HepG2 (cell line): ENCODE data around the gene HSP90AB1. TPM values are rescaled to one million over a fixed set of nuclear protein-coding genes. Genes with fewer than 3 reads are reported as not detected.

Experiments
- CBX5 ChIP-seq: sonication (generic); formaldehyde crosslinking; IDR thresholded peaks from 2 replicates; pipeline ENCODE4 v1.4.0; 2020; ENCODE audit warnings: missing genetic modification reagents, borderline replicate concordance
- CHD2 ChIP-seq: IDR thresholded peaks from 2 replicates; pipeline ENCODE4 v1.6.1; 2011; ENCODE audit warnings: low read depth, low read length, improper control_type of control experiment
- ESRRA ChIP-seq: sonication (generic); formaldehyde crosslinking; IDR thresholded peaks from 2 replicates; pipeline ENCODE4 v1.5.1; 2020; ENCODE audit warnings: mild to moderate bottlenecking, low read depth, missing genetic modification reagents
- FLYWCH1 ChIP-seq: sonication (generic); formaldehyde crosslinking; IDR thresholded peaks from 2 replicates; pipeline ENCODE4 v1.8.1; 2023; ENCODE audit warnings: mild to moderate bottlenecking, missing genetic modification reagents
- HNRNPH1 ChIP-seq: fragments of 200-400 bp; formaldehyde crosslinking; optimal IDR thresholded peaks from 2 replicates; pipeline ENCODE3; 2017; ENCODE audit warnings: mild to moderate bottlenecking, low read depth, low read length
- KDM5A ChIP-seq: fragments of 200-600 bp; sonication (generic); IDR thresholded peaks from 2 replicates; pipeline ENCODE4 v1.7.0; 2018; ENCODE audit warnings: antibody characterized with exemption, mild to moderate bottlenecking, low read length, borderline replicate concordance
- MAZ ChIP-seq, 2 experiments: sonication (generic) in 1 of 2; formaldehyde crosslinking in 1 of 2; IDR thresholded peaks; 2 replicates each; pipeline versions ENCODE4 v1.5.0 to v1.6.1; 2012 to 2020; ENCODE audit warnings: low read depth in 2 of 2, mild to moderate bottlenecking in 2 of 2, borderline replicate concordance in 1 of 2, improper control_type of control experiment in 1 of 2, low read length in 1 of 2, missing genetic modification reagents in 1 of 2, moderate library complexity in 1 of 2
- MEIS1 ChIP-seq: sonication (generic); formaldehyde crosslinking; IDR thresholded peaks from 2 replicates; pipeline ENCODE4 v1.9.0; 2021; ENCODE audit warnings: mild to moderate bottlenecking, missing genetic modification reagents, moderate library complexity, borderline replicate concordance
- NR1H2 ChIP-seq: sonication (generic); formaldehyde crosslinking; IDR thresholded peaks from 2 replicates; pipeline ENCODE4 v1.8.1; 2022; ENCODE audit warnings: low read depth, missing genetic modification reagents, borderline replicate concordance
- ONECUT2 ChIP-seq: sonication (generic); formaldehyde crosslinking; IDR thresholded peaks from 2 replicates; pipeline ENCODE4 v1.4.0; 2020; ENCODE audit warnings: missing genetic modification reagents
- PITX1 ChIP-seq: sonication (generic); formaldehyde crosslinking; IDR thresholded peaks from 2 replicates; pipeline ENCODE4 v1.5.1; 2020; ENCODE audit warnings: mild to moderate bottlenecking, missing genetic modification reagents
- RELA ChIP-seq: sonication (generic); formaldehyde crosslinking; IDR thresholded peaks from 2 replicates; pipeline ENCODE4 v1.4.0; 2020; ENCODE audit warnings: missing genetic modification reagents
- SETDB1 ChIP-seq: sonication (generic); formaldehyde crosslinking; IDR thresholded peaks from 2 replicates; pipeline ENCODE4 v1.5.1; 2020; ENCODE audit warnings: missing genetic modification reagents, mild to moderate bottlenecking, borderline replicate concordance
- SIN3B ChIP-seq: fragments of 150-350 bp; IDR thresholded peaks from 2 replicates; pipeline ENCODE4 v1.6.1; 2014; ENCODE audit warnings: low read length
- SMAD1 ChIP-seq: sonication (generic); formaldehyde crosslinking; IDR thresholded peaks from 2 replicates; pipeline ENCODE4 v1.4.0; 2020; ENCODE audit warnings: missing genetic modification reagents, low read depth, mild to moderate bottlenecking, borderline replicate concordance
- SMYD3 ChIP-seq: sonication (generic); formaldehyde crosslinking; IDR thresholded peaks from 2 replicates; pipeline ENCODE4 v1.8.1; 2023; ENCODE audit warnings: mild to moderate bottlenecking, missing genetic modification reagents
- STAG1 ChIP-seq: sonication (generic); formaldehyde crosslinking; IDR thresholded peaks from 2 replicates; pipeline ENCODE4 v1.4.0; 2020; ENCODE audit warnings: missing genetic modification reagents
- ZNF260 ChIP-seq: sonication (generic); formaldehyde crosslinking; IDR thresholded peaks from 2 replicates; pipeline ENCODE4 v1.4.0; 2020; ENCODE audit warnings: missing genetic modification reagents, low read depth, mild to moderate bottlenecking, borderline replicate concordance
- ZNF33B ChIP-seq: sonication (generic); formaldehyde crosslinking; IDR thresholded peaks from 2 replicates; pipeline ENCODE4 v1.5.1; 2020; ENCODE audit warnings: mild to moderate bottlenecking, missing genetic modification reagents
- ZNF382 ChIP-seq: sonication (generic); formaldehyde crosslinking; IDR thresholded peaks from 2 replicates; pipeline ENCODE4 v1.5.0; 2020; ENCODE audit warnings: missing genetic modification reagents, mild to moderate bottlenecking, borderline replicate concordance
- ZNF564 ChIP-seq: sonication (generic); formaldehyde crosslinking; IDR thresholded peaks from 2 replicates; pipeline ENCODE4 v1.8.1; 2023; ENCODE audit warnings: mild to moderate bottlenecking, missing genetic modification reagents
- polyA plus RNA-seq, 8 experiments: library from polyadenylated mRNA; depleted of rRNA in 3 of 8; stranded (reverse) in 7 of 8; unstranded in 1 of 8; fragments of >200 nt; fragmentation: Illumina TruSeq in 4 of 8; extraction: Trizol in 4 of 8; gene quantifications; 2 replicates each; pipeline versions ENCODE4 v1.2.1 to v1.2.3, GENCODE V29; 2011 to 2016; ENCODE audit warnings: low read depth in 4 of 8, missing spikeins in 1 of 8, mixed read lengths in 1 of 8; ENCODE audit not compliant: insufficient read depth in 1 of 8
- total RNA-seq, 5 experiments: library from RNA; depleted of rRNA; stranded (reverse); fragments of >200 nt; fragmentation: Illumina TruSeq; extraction: Trizol; gene quantifications; 2 replicates each; pipeline ENCODE4 v1.2.3, GENCODE V29; 2016; ENCODE audit warnings: low read depth in 1 of 5
- TF ChIP-seq, protein P1 (sequence below): sonication (generic); formaldehyde crosslinking; IDR thresholded peaks from 2 replicates; pipeline ENCODE4 v1.4.0; 2020; ENCODE audit warnings: mild to moderate bottlenecking, missing genetic modification reagents
- TF ChIP-seq, protein P2 (sequence below): sonication (generic); formaldehyde crosslinking; IDR thresholded peaks from 2 replicates; pipeline ENCODE4 v1.9.0; 2022; ENCODE audit warnings: low read depth, missing genetic modification reagents
- TF ChIP-seq, protein P3 (sequence below): sonication (generic); formaldehyde crosslinking; IDR thresholded peaks from 2 replicates; pipeline ENCODE4 v1.8.0; 2022; ENCODE audit warnings: low read depth, missing genetic modification reagents

The HSP90AB1 gene
- total and polyA plus RNA-seq, 2 of the 13 experiments (the other 11 are each of a cell fraction or from before 2014, with no cell fraction given), result 1,325 to 1,472 TPM

DNA sequence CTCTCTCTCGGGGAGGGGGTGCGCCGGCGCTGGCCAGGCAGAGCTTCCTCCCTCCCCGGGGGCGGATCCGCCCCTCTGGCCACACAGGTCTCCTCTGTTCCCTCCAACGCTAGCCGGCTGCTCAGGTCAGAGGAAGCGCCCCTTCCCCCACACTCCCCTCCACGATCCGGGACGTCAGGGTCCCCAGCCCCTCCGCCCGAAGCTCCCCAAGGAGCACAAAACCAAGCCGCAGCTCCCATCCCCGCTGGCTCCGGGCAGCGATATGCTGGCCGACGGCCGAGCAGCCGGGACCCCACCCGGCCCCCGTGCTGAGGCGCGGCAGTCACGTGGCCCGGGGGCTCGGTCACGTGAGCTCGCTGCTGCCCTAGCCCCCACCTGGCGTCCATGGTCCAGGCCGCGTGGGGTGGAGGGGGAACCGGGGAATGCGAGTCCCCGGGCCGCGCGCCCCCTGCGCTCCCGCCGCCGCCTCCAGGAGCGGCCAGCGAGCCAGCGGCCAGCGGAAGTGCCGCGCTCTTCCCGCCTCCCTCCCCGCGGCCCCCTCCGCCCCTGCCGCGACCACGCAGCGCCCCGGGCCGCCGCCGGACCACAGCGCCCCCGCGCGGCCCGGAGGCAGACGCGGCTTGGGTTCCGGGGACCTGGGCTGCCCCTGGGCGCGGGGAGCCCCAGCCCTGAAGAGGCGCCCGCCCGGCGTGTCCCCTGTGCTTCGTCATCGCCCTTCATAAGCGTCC lies 10.3 kb downstream of the HSP90AB1 start, which contains the start of gene SLC35B2 (continued):
- TF ChIP-seq CBX5 (CRISPR knock-in tag) (peak; percentile 80; the same call in 1 of the 2 replicates), ZNF33B (CRISPR knock-in tag) (peak; percentile 89; the same call in 1 of the 2 replicates), PITX1 (peak; percentile 67), KDM5A (peak; percentile 89), ONECUT2 (CRISPR knock-in tag) (no peak), NR1H2 (CRISPR knock-in tag) (no peak), SMYD3 (CRISPR knock-in tag) (0 out of 2 replicates have a peak, but pooled peaks have one; percentile 33), RELA (no peak), SIN3B (no peak; the same call in 1 of the 2 replicates), ESRRA (CRISPR knock-in tag) (peak; percentile 71; the same call in 1 of the 2 replicates), FLYWCH1 (CRISPR knock-in tag) (no peak), ZNF382 (CRISPR knock-in tag) (no peak), MAZ (IDR thresholded peaks at IDR 0.05; ENCODE audit: borderline replicate concordance, low read depth, low read length) (peak; percentile 89), MAZ (CRISPR knock-in tag; IDR thresholded peaks at IDR 0.05; ENCODE audit: low read depth) (peak; percentile 99), SETDB1 (CRISPR knock-in tag) (no peak), ZNF564 (CRISPR knock-in tag) (0 out of 2 replicates have a peak, but pooled peaks have one; percentile 37), SMAD1 (CRISPR knock-in tag) (peak; percentile 66), ZNF260 (CRISPR knock-in tag) (peak; percentile 87; the same call in 1 of the 2 replicates), HNRNPH1 (no peak), MEIS1 (CRISPR knock-in tag) (no peak; the same call in none of the 2 replicates), CHD2 (no peak; the same call in 1 of the 2 replicates), STAG1 (CRISPR knock-in tag) (peak; percentile 13)
- TF ChIP-seq, protein P1, sequence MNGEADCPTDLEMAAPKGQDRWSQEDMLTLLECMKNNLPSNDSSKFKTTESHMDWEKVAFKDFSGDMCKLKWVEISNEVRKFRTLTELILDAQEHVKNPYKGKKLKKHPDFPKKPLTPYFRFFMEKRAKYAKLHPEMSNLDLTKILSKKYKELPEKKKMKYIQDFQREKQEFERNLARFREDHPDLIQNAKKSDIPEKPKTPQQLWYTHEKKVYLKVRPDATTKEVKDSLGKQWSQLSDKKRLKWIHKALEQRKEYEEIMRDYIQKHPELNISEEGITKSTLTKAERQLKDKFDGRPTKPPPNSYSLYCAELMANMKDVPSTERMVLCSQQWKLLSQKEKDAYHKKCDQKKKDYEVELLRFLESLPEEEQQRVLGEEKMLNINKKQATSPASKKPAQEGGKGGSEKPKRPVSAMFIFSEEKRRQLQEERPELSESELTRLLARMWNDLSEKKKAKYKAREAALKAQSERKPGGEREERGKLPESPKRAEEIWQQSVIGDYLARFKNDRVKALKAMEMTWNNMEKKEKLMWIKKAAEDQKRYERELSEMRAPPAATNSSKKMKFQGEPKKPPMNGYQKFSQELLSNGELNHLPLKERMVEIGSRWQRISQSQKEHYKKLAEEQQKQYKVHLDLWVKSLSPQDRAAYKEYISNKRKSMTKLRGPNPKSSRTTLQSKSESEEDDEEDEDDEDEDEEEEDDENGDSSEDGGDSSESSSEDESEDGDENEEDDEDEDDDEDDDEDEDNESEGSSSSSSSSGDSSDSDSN, result peak; percentile 92
- TF ChIP-seq, protein P2, sequence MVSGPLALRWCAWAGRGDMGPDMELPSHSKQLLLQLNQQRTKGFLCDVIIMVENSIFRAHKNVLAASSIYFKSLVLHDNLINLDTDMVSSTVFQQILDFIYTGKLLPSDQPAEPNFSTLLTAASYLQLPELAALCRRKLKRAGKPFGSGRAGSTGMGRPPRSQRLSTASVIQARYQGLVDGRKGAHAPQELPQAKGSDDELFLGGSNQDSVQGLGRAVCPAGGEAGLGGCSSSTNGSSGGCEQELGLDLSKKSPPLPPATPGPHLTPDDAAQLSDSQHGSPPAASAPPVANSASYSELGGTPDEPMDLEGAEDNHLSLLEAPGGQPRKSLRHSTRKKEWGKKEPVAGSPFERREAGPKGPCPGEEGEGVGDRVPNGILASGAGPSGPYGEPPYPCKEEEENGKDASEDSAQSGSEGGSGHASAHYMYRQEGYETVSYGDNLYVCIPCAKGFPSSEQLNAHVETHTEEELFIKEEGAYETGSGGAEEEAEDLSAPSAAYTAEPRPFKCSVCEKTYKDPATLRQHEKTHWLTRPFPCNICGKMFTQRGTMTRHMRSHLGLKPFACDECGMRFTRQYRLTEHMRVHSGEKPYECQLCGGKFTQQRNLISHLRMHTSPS (CRISPR knock-in tag), result no peak
- TF ChIP-seq, protein P3, sequence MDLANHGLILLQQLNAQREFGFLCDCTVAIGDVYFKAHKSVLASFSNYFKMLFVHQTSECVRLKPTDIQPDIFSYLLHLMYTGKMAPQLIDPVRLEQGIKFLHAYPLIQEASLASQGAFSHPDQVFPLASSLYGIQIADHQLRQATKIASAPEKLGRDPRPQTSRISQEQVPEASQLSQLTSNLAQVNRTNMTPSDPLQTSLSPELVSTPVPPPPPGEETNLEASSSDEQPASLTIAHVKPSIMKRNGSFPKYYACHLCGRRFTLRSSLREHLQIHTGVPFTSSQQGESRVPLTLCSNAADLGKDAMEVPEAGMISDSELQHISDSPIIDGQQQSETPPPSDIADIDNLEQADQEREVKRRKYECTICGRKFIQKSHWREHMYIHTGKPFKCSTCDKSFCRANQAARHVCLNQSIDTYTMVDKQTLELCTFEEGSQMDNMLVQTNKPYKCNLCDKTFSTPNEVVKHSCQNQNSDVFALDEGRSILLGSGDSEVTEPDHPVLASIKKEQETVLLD (CRISPR knock-in tag), result peak; percentile 98
